HUES48 (cell line): ENCODE data around the gene NT5C3A.

Experiments
- H3K27ac ChIP-seq: one replicate; pipeline ENCODE4 v1.7.0; 2013; ENCODE audit warnings: low read depth, low read length, inconsistent platforms
- H3K27me3 ChIP-seq: 2 replicates; pipeline ENCODE4 v1.6.1; 2013; ENCODE audit warnings: mild to moderate bottlenecking, low read length; ENCODE audit not compliant: control insufficient read depth, insufficient read depth
- H3K36me3 ChIP-seq: 2 replicates; pipeline ENCODE4 v1.6.1; 2013; ENCODE audit warnings: low read length; ENCODE audit not compliant: control insufficient read depth, insufficient read depth
- H3K4me1 ChIP-seq: 2 replicates; pipeline ENCODE4 v1.6.1; 2013; ENCODE audit warnings: mild to moderate bottlenecking, low read length; ENCODE audit not compliant: control insufficient read depth, insufficient read depth
- H3K4me3 ChIP-seq: 2 replicates; pipeline ENCODE4 v1.5.1; 2013; ENCODE audit warnings: mild to moderate bottlenecking, low read depth, low read length
- H3K9ac ChIP-seq: 2 replicates; pipeline ENCODE4 v1.6.1; 2013; ENCODE audit warnings: mild to moderate bottlenecking, low read depth, low read length, moderate library complexity
- H3K9me3 ChIP-seq: 2 replicates; pipeline ENCODE4 v1.6.1; 2013; ENCODE audit warnings: low read length; ENCODE audit not compliant: control insufficient read depth, insufficient read depth

NT5C3A gene

GRCh38 chr7:33062023-33062781 is at the start of gene NT5C3A:
Gene NT5C3A, minus strand, starts transcription at chr7:33062776. Its CDS starts 71 bp downstream, at chr7:33062705.
- Histone ChIP-seq H3K9me3 (0 out of 2 replicates have a peak, but pooled peaks cover 6% of the 10 kb centered on the region), H3K27me3 (no peaks in the 10 kb centered on the region), H3K36me3 (no peaks in the 10 kb centered on the region), H3K9ac (peak within 1 kb of the TSS; percentile 73), H3K27ac (peak within 1 kb of the TSS; percentile 98), H3K4me1 (peaks cover 9% of the 10 kb centered on the region), H3K4me3 (peak within 1 kb of the TSS; percentile 92)

- H3K36me3 ChIP-seq: no peaks in the 10 kb centered on the region
- H3K9me3 ChIP-seq: no peaks in the 10 kb centered on the region
- peaks cover 16% of the 10 kb centered on the region; the same call in 1 of the 2 replicates for H3K4me1 ChIP-seq
These were observed 49.0 kb upstream of the NT5C3A start for GRCh38 chr7:33111614-33112013.

GRCh38 chr7:33109758-33110238 is 47.2 kb upstream of the NT5C3A start:
- H3K27ac ChIP-seq: no peak overlapping the region
- peaks cover 5% of the 10 kb centered on the region; the same call in 1 of the 2 replicates for H3K27me3 ChIP-seq
- peak overlapping the region; percentile 82 for H3K4me3 ChIP-seq
- H3K4me1 ChIP-seq: peaks cover 16% of the 10 kb centered on the region; the same call in 1 of the 2 replicates
- H3K9me3 ChIP-seq: no peaks in the 10 kb centered on the region
- no peaks in the 10 kb centered on the region for H3K36me3 ChIP-seq
- no peak overlapping the region for H3K9ac ChIP-seq

More at GRCh38 chr7:33111614-33112013, 49.0 kb upstream of the NT5C3A start:
- Histone ChIP-seq H3K9ac (no peak overlapping the region), H3K4me3 (no peak overlapping the region), H3K27ac (no peak overlapping the region), H3K27me3 (peaks cover 5% of the 10 kb centered on the region)

GRCh38 chr7:33109005-33109757 is 46.6 kb upstream of the NT5C3A start, which contains the start of gene RP9:
Gene RP9, minus strand, starts transcription at chr7:33109404. Its CDS starts 32 bp downstream, at chr7:33109372.
- Histone ChIP-seq H3K36me3 (no peaks in the 10 kb centered on the region), H3K27ac (peak within 1 kb of the TSS; percentile 77), H3K4me1 (peaks cover 16% of the 10 kb centered on the region; the same call in 1 of the 2 replicates), H3K27me3 (peaks cover 5% of the 10 kb centered on the region; the same call in 1 of the 2 replicates), H3K9me3 (no peaks in the 10 kb centered on the region), H3K9ac (peak within 1 kb of the TSS; percentile 75), H3K4me3 (peak within 1 kb of the TSS; percentile 82)

GRCh38 chr7:33108554-33109004 is 46.0 kb upstream of the NT5C3A start:
- H3K27me3 ChIP-seq: peaks cover 5% of the 10 kb centered on the region; the same call in 1 of the 2 replicates
- peak overlapping the region; percentile 75 for H3K9ac ChIP-seq
- no peaks in the 10 kb centered on the region for H3K9me3 ChIP-seq
- peaks cover 16% of the 10 kb centered on the region; the same call in 1 of the 2 replicates for H3K4me1 ChIP-seq
- H3K4me3 ChIP-seq: peak overlapping the region; percentile 82
- 0 out of 2 replicates have a peak, but pooled peaks cover under 1% of the 10 kb centered on the region for H3K36me3 ChIP-seq
- H3K27ac ChIP-seq: peak overlapping the region; percentile 77

GRCh38 chr7:33107136-33108066 is 44.8 kb upstream of the NT5C3A start:
- Histone ChIP-seq H3K36me3 (peaks cover 13% of the 10 kb centered on the region), H3K27ac (no peak overlapping the region), H3K27me3 (peaks cover 5% of the 10 kb centered on the region; the same call in 1 of the 2 replicates), H3K9me3 (no peaks in the 10 kb centered on the region), H3K9ac (no peak overlapping the region), H3K4me3 (peak overlapping the region; percentile 82), H3K4me1 (peaks cover 16% of the 10 kb centered on the region; the same call in 1 of the 2 replicates)

GRCh38 chr7:33101906-33102305 is 39.3 kb upstream of the NT5C3A start:
- Histone ChIP-seq H3K27ac (no peak overlapping the region), H3K4me3 (no peak overlapping the region), H3K9ac (no peak overlapping the region), H3K9me3 (no peaks in the 10 kb centered on the region), H3K36me3 (peaks cover 53% of the 10 kb centered on the region), H3K4me1 (peaks cover under 1% of the 10 kb centered on the region; the same call in 1 of the 2 replicates), H3K27me3 (no peaks in the 10 kb centered on the region)

GRCh38 chr7:33100770-33101169 is 38.2 kb upstream of the NT5C3A start:
- Histone ChIP-seq H3K4me1 (no peaks in the 10 kb centered on the region), H3K9me3 (no peaks in the 10 kb centered on the region), H3K27me3 (no peaks in the 10 kb centered on the region), H3K27ac (no peak overlapping the region), H3K36me3 (peaks cover 64% of the 10 kb centered on the region), H3K9ac (no peak overlapping the region), H3K4me3 (no peak overlapping the region)

GRCh38 chr7:33099154-33099940 is 36.8 kb upstream of the NT5C3A start:
- Histone ChIP-seq H3K9me3 (no peaks in the 10 kb centered on the region), H3K27me3 (no peaks in the 10 kb centered on the region), H3K27ac (no peak overlapping the region), H3K4me1 (no peaks in the 10 kb centered on the region), H3K4me3 (no peak overlapping the region), H3K36me3 (peaks cover 77% of the 10 kb centered on the region), H3K9ac (no peak overlapping the region)
